HUDEP-2 (cell line): ENCODE measurements around the gene ALS2CL.
"Not testable (repeated sequence)": the region's sequence is repeated elsewhere in the genome, so short reads cannot be mapped to it uniquely, and the experiment has no call there.

Source experiments
- DNase-seq, 76 experiments: peaks; one replicate each; lab custom pipeline; 2025; ENCODE audit not compliant: unreplicated experiment in 76 of 76; lab: John Stamatoyannopoulos, UW

ALS2CL gene

GRCh38 chr3:46705022-46705530 lies 11.6 kb upstream of the ALS2CL start:
- peak in 56 of 76 experiments; percentile 3 to 67 (median 35) for DNase-seq

GRCh38 chr3:46704346-46704745 lies 10.9 kb upstream of the ALS2CL start:
- not testable (repeated sequence) for DNase-seq

- DNase-seq: no peak
Measured at GRCh38 chr3:46703013-46703520, 9.6 kb upstream of the ALS2CL start.

GRCh38 chr3:46702246-46703012 lies 8.9 kb upstream of the ALS2CL start:
- no peak for DNase-seq

- no peak for DNase-seq
Measured at GRCh38 chr3:46701181-46701939, 7.9 kb upstream of the ALS2CL start, which contains the start of gene TMIE. TSS of gene TMIE (plus strand) at chr3:46701392. CDS start at chr3:46701488, 96 bp downstream.

- no peak for DNase-seq
Measured at GRCh38 chr3:46700772-46701171, 7.3 kb upstream of the ALS2CL start.

- no peak for DNase-seq
Measured at GRCh38 chr3:46699676-46700523, 6.4 kb upstream of the ALS2CL start.

- DNase-seq: no peak
Measured at GRCh38 chr3:46695962-46696894, 2.7 kb upstream of the ALS2CL start.

- DNase-seq: peak in 5 of 76 experiments; percentile 0 to 16 (median 10)
Measured at GRCh38 chr3:46695177-46695961, 1.9 kb upstream of the ALS2CL start.

GRCh38 chr3:46694520-46694919 lies 1.0 kb upstream of the ALS2CL start:
- no peak for DNase-seq

GRCh38 chr3:46693892-46694226 lies 380 bp upstream of the ALS2CL start:
- no peak for DNase-seq

- DNase-seq: no peak
Measured at GRCh38 chr3:46692566-46692990, 901 bp downstream of the ALS2CL start.

GRCh38 chr3:46690798-46691197 lies 2.7 kb downstream of the ALS2CL start:
- DNase-seq: no peak

GRCh38 chr3:46685446-46685845 lies 8.0 kb downstream of the ALS2CL start:
- DNase-seq: no peak

- no peak for DNase-seq
Measured at GRCh38 chr3:46684891-46685290, 8.6 kb downstream of the ALS2CL start.

GRCh38 chr3:46682974-46683373 lies 10.5 kb downstream of the ALS2CL start:
- DNase-seq: no peak

GRCh38 chr3:46681856-46682540 lies 11.5 kb downstream of the ALS2CL start:
- DNase-seq: no peak

GRCh38 chr3:46681387-46681786 lies 12.1 kb downstream of the ALS2CL start:
- DNase-seq: no peak
